HepG2 (cell line): Measurements from ENCODE around the gene NRG3. TPM values are rescaled to one million over a fixed set of nuclear protein-coding genes. Genes with fewer than 3 reads are reported as not detected.

Experiments used
- ATAC-seq: fragments of 200-7000 bp; cut with Tn5 transposase; 3 replicates; pipeline ENCODE4 v1.9.1; 2020; ENCODE audit warnings: mild to moderate bottlenecking, moderate library complexity
- BruUV-seq: library from RNA; stranded (reverse); fragments of 400-500 nt; replicated peaks from 2 replicates; lab custom pipeline; 2021; lab: Mats Ljungman, UMichigan
- CTCF ChIA-PET: fragments of 300-600 bp; formaldehyde crosslinking; extraction: SDS; loops from one replicate; lab custom pipeline; 2021; ENCODE audit warnings: low total read pairs, inconsistent platforms, low intra/inter-chr PET ratio; lab: Yijun Ruan, JAX
- POLR2A ChIA-PET: fragments of 350-600 bp; sonication (Branson Sonifier 250); formaldehyde crosslinking; loops from one replicate; lab custom pipeline; 2020; ENCODE audit warnings: antibody characterized with exemption, inconsistent platforms; lab: Yijun Ruan, JAX
- DNase-seq: peaks from one replicate; pipeline ENCODE4 v3.0.0-alpha.2; 2015; ENCODE audit warnings: low spot score
- FAIRE-seq: peaks from 3 replicates; lab custom pipeline; 2011; peaks lifted over from hg19 to GRCh38; lab: Jason Lieb, UNC
- H2AFZ ChIP-seq: one replicate; pipeline ENCODE4 v1.6.1; 2011; ENCODE audit warnings: low read length, inconsistent platforms
- H3K27ac ChIP-seq: fragments of 300-600 bp; 3 replicates; pipeline ENCODE4 v1.8.0; 2011; ENCODE audit warnings: mixed run types, mild to moderate bottlenecking, mixed read lengths, low read length, inconsistent platforms; ENCODE audit not compliant: insufficient read depth; ENCODE audit errors: extremely low read length
- H3K27me3 ChIP-seq, 2 experiments: fragments of 200-600 bp in 1 of 2; 2 replicates in 1 of 2; 3 replicates in 1 of 2; pipeline versions ENCODE4 v1.6.0 to v1.8.0; 2011; ENCODE audit warnings: low read length in 2 of 2, mild to moderate bottlenecking in 2 of 2, moderate library complexity in 2 of 2, inconsistent platforms in 1 of 2; ENCODE audit not compliant: insufficient read depth in 2 of 2, control insufficient read depth in 1 of 2
- H3K36me3 ChIP-seq, 2 experiments: fragments of 200-600 bp in 1 of 2; replicated peaks in 1 of 2; 2 replicates in 1 of 2; 3 replicates in 1 of 2; pipeline versions ENCODE4 v1.5.1 to v1.8.0; 2011; ENCODE audit warnings: low read length in 2 of 2, inconsistent platforms in 1 of 2; ENCODE audit not compliant: insufficient read depth in 2 of 2, control insufficient read depth in 1 of 2
- H3K4me1 ChIP-seq: 2 replicates; pipeline ENCODE4 v1.5.1; 2012; ENCODE audit warnings: low read length, inconsistent platforms; ENCODE audit not compliant: insufficient read depth
- H3K4me2 ChIP-seq: 2 replicates; pipeline ENCODE4 v1.6.0; 2011; ENCODE audit warnings: low read depth, low read length, inconsistent platforms
- H3K4me3 ChIP-seq, 3 experiments: fragments of 200-600 bp in 1 of 3; sonication (generic), shearing (Covaris generic) in 1 of 3; replicated peaks in 1 of 3; 2 replicates each; pipeline ENCODE4 v1.5.1; 2011 to 2016; ENCODE audit warnings: low read length in 3 of 3, inconsistent platforms in 2 of 3, low read depth in 2 of 3, mild to moderate bottlenecking in 2 of 3, control low read depth in 1 of 3, mixed read lengths in 1 of 3; ENCODE audit not compliant: insufficient read depth in 1 of 3
- H3K79me2 ChIP-seq: one replicate; pipeline ENCODE4 v1.6.1; 2011; ENCODE audit warnings: low read length, inconsistent platforms; ENCODE audit not compliant: insufficient read depth
- H3K9ac ChIP-seq: 2 replicates; pipeline ENCODE4 v1.6.0; 2011; ENCODE audit warnings: mild to moderate bottlenecking, low read depth, low read length, inconsistent platforms; ENCODE audit not compliant: insufficient read depth
- H3K9me3 ChIP-seq: 2 replicates; pipeline ENCODE4 v1.5.1; 2012; ENCODE audit warnings: mild to moderate bottlenecking, low read length
- H4K20me1 ChIP-seq: 2 replicates; pipeline ENCODE4 v1.6.0; 2011; ENCODE audit warnings: inconsistent platforms, mild to moderate bottlenecking, low read length, moderate library complexity; ENCODE audit not compliant: insufficient read depth
- ATF7 ChIP-seq, 2 experiments: fragments of 450-650 bp in 1 of 2; sonication (generic) in 1 of 2; formaldehyde crosslinking in 1 of 2; IDR thresholded peaks; 2 replicates each; pipeline versions ENCODE4 v1.4.0 to v1.6.1; 2016 to 2020; ENCODE audit warnings: antibody characterized with exemption in 1 of 2, mild to moderate bottlenecking in 1 of 2, missing genetic modification reagents in 1 of 2
- ELF1 ChIP-seq: sonication (generic); formaldehyde crosslinking; IDR thresholded peaks from 2 replicates; pipeline ENCODE4 v1.4.0; 2020; ENCODE audit warnings: missing genetic modification reagents
- GMEB2 ChIP-seq: IDR thresholded peaks from 2 replicates; pipeline ENCODE4 v1.6.1; 2016; ENCODE audit warnings: missing biosample characterization, missing genetic modification reagents, low read depth
- HNF4G ChIP-seq, 2 experiments: sonication (generic) in 1 of 2; formaldehyde crosslinking in 1 of 2; IDR thresholded peaks; 2 replicates each; pipeline versions ENCODE4 v1.4.0 to v1.6.1; 2011 to 2020; ENCODE audit warnings: borderline replicate concordance in 2 of 2, low read depth in 2 of 2, mild to moderate bottlenecking in 2 of 2, low read length in 1 of 2, missing genetic modification reagents in 1 of 2, moderate library complexity in 1 of 2
- KDM5B ChIP-seq: sonication (generic); formaldehyde crosslinking; IDR thresholded peaks from 2 replicates; pipeline ENCODE4 v1.4.0; 2020; ENCODE audit warnings: missing genetic modification reagents, mild to moderate bottlenecking, borderline replicate concordance
- MBNL3 ChIP-seq: fragments of 250-450 bp; sonication (Bioruptor Pico); conservative IDR thresholded peaks from 2 replicates; pipeline ENCODE4 v1.8.0; 2022; ENCODE audit warnings: mild to moderate bottlenecking, inconsistent platforms
- PCBP2 ChIP-seq: fragments of 200-400 bp; formaldehyde crosslinking; optimal IDR thresholded peaks from 2 replicates; pipeline ENCODE3; 2018; ENCODE audit warnings: low read length, low read depth; ENCODE audit not compliant: poor library complexity, severe bottlenecking
- POLR2AphosphoS5 ChIP-seq: IDR thresholded peaks from 2 replicates; pipeline ENCODE4 v1.6.1; 2012; ENCODE audit warnings: low read depth, low read length
- SIX1 ChIP-seq: sonication (generic); formaldehyde crosslinking; IDR thresholded peaks from 2 replicates; pipeline ENCODE4 v1.4.0; 2020; ENCODE audit warnings: missing genetic modification reagents, borderline replicate concordance
- TARDBP ChIP-seq: sonication (generic); formaldehyde crosslinking; IDR thresholded peaks from 2 replicates; pipeline ENCODE4 v1.8.0; 2022; ENCODE audit warnings: mild to moderate bottlenecking, missing genetic modification reagents
- ZBTB25 ChIP-seq: IDR thresholded peaks from 2 replicates; pipeline ENCODE4 v1.6.1; 2018; ENCODE audit warnings: missing genetic modification reagents
- ZBTB8A ChIP-seq: sonication (generic); formaldehyde crosslinking; IDR thresholded peaks from 2 replicates; pipeline ENCODE4 v1.4.0; 2020; ENCODE audit warnings: mild to moderate bottlenecking, low read depth, missing genetic modification reagents, borderline replicate concordance
- ZNF33A ChIP-seq: sonication (generic); formaldehyde crosslinking; IDR thresholded peaks from 2 replicates; pipeline ENCODE4 v1.5.1; 2020; ENCODE audit warnings: missing genetic modification reagents, mild to moderate bottlenecking, moderate library complexity, borderline replicate concordance
- ZNF556 ChIP-seq: sonication (generic); formaldehyde crosslinking; IDR thresholded peaks from 2 replicates; pipeline ENCODE4 v1.4.0; 2020; ENCODE audit warnings: mild to moderate bottlenecking, missing genetic modification reagents, borderline replicate concordance
- WGBS: methylation state at CpG from one replicate; pipeline ENCODE4 v1.1.6; 2017; ENCODE audit warnings: low lambda C conversion rate; 5-methylcytosine and 5-hydroxymethylcytosine counted together
- in situ Hi-C: cut with HindIII; loops from 2 replicates; pipeline ENCODE4 v1.10.0; 2017; ENCODE audit warnings: low pct_unique_long_range_greater_than_20kb; ENCODE audit not compliant: extremely low pct_ligation_motif_present
- intact Hi-C: fragments of 100-400 bp; cut with micrococcal nuclease; formaldehyde crosslinking; loops from one replicate; pipeline ENCODE4 v1.10.0; 2022; ENCODE audit not compliant: unreplicated experiment
- polyA plus RNA-seq, 8 experiments: library from polyadenylated mRNA; depleted of rRNA in 3 of 8; stranded (reverse) in 7 of 8; unstranded in 1 of 8; fragments of >200 nt; fragmentation: Illumina TruSeq in 4 of 8; extraction: Trizol in 4 of 8; gene quantifications; 2 replicates each; pipeline versions ENCODE4 v1.2.1 to v1.2.3, GENCODE V29; 2011 to 2016; ENCODE audit warnings: low read depth in 4 of 8, missing spikeins in 1 of 8, mixed read lengths in 1 of 8; ENCODE audit not compliant: insufficient read depth in 1 of 8
- total RNA-seq, 5 experiments: library from RNA; depleted of rRNA; stranded (reverse); fragments of >200 nt; fragmentation: Illumina TruSeq; extraction: Trizol; gene quantifications; 2 replicates each; pipeline ENCODE4 v1.2.3, GENCODE V29; 2016; ENCODE audit warnings: low read depth in 1 of 5
- TF ChIP-seq, protein P1 (sequence below): sonication (generic); formaldehyde crosslinking; IDR thresholded peaks from 2 replicates; pipeline ENCODE4 v1.8.0; 2022; ENCODE audit warnings: mild to moderate bottlenecking, missing genetic modification reagents, moderate library complexity

The NRG3 gene
- total and polyA plus RNA-seq, 2 of the 13 experiments (the other 11 are each of a cell fraction or from before 2014, with no cell fraction given): not detected

GRCh38 chr10:82850191-82850590 is 975.2 kb downstream of the NRG3 start:
- Histone ChIP-seq H3K4me3 (no peak overlapping the region), H3K36me3 (no peaks in the 10 kb centered on the region), H3K9me3 (peaks cover 73% of the 10 kb centered on the region), H3K4me1 (no peaks in the 10 kb centered on the region), H4K20me1 (no peaks in the 10 kb centered on the region), H3K27ac (no peak overlapping the region), H3K4me2 (no peak overlapping the region), H3K27me3 (no peaks in the 10 kb centered on the region), H3K9ac (no peak overlapping the region), H2AFZ (no peak overlapping the region), H3K79me2 (no peaks in the 10 kb centered on the region)
- in situ Hi-C loops: no loop called here
- no peak for DNase-seq
- CTCF ChIA-PET: no interaction called here
- WGBS: 0% methylated on average over 4 of the region's 4 CpGs
- no peak for ATAC-seq
- TF ChIP-seq ATF7 (IDR thresholded peaks at IDR 0.05): no peak
- no peak for TF ChIP-seq ATF7 (CRISPR knock-in tag; IDR thresholded peaks at IDR 0.05)
- TF ChIP-seq ZBTB8A (CRISPR knock-in tag): no peak
- no peak for TF ChIP-seq ZBTB25
- TF ChIP-seq ZNF33A (CRISPR knock-in tag): no peak
- TF ChIP-seq POLR2AphosphoS5: no peak
- no peak for TF ChIP-seq MBNL3 (CRISPR knock-in tag)
- TF ChIP-seq SIX1 (CRISPR knock-in tag): no peak
- TF ChIP-seq HNF4G (IDR thresholded peaks at IDR 0.05; ENCODE audit: borderline replicate concordance, low read depth, low read length): no peak
- no peak for TF ChIP-seq HNF4G (CRISPR knock-in tag; IDR thresholded peaks at IDR 0.05; ENCODE audit: borderline replicate concordance, low read depth)
- TF ChIP-seq PCBP2: no peak
- no peak for TF ChIP-seq KDM5B (CRISPR knock-in tag)
- TF ChIP-seq, protein P1, sequence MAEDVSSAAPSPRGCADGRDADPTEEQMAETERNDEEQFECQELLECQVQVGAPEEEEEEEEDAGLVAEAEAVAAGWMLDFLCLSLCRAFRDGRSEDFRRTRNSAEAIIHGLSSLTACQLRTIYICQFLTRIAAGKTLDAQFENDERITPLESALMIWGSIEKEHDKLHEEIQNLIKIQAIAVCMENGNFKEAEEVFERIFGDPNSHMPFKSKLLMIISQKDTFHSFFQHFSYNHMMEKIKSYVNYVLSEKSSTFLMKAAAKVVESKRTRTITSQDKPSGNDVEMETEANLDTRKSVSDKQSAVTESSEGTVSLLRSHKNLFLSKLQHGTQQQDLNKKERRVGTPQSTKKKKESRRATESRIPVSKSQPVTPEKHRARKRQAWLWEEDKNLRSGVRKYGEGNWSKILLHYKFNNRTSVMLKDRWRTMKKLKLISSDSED: no peak
- no peak for TF ChIP-seq GMEB2
- no peak for TF ChIP-seq TARDBP
- TF ChIP-seq ELF1 (CRISPR knock-in tag): no peak
- TF ChIP-seq ZNF556: no peak
- no peak for FAIRE-seq
- POLR2A ChIA-PET: no interaction called here
- intact Hi-C loops: no loop called here
- BruUV-seq: no TSS peak
